NCI-H82 treated with DMSO at 0.1 percent for 48 hours (cell line): ENCODE measurements around the gene PEX14.
"Not testable (repeated sequence)": the region's sequence is repeated elsewhere in the genome, so short reads cannot be mapped to it uniquely, and the experiment has no call there.

Experiments
- DNase-seq: peaks from one replicate; lab custom pipeline; 2025; ENCODE audit not compliant: unreplicated experiment; lab: John Stamatoyannopoulos, UW

The PEX14 gene, protein sequence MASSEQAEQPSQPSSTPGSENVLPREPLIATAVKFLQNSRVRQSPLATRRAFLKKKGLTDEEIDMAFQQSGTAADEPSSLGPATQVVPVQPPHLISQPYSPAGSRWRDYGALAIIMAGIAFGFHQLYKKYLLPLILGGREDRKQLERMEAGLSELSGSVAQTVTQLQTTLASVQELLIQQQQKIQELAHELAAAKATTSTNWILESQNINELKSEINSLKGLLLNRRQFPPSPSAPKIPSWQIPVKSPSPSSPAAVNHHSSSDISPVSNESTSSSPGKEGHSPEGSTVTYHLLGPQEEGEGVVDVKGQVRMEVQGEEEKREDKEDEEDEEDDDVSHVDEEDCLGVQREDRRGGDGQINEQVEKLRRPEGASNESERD

DNA sequence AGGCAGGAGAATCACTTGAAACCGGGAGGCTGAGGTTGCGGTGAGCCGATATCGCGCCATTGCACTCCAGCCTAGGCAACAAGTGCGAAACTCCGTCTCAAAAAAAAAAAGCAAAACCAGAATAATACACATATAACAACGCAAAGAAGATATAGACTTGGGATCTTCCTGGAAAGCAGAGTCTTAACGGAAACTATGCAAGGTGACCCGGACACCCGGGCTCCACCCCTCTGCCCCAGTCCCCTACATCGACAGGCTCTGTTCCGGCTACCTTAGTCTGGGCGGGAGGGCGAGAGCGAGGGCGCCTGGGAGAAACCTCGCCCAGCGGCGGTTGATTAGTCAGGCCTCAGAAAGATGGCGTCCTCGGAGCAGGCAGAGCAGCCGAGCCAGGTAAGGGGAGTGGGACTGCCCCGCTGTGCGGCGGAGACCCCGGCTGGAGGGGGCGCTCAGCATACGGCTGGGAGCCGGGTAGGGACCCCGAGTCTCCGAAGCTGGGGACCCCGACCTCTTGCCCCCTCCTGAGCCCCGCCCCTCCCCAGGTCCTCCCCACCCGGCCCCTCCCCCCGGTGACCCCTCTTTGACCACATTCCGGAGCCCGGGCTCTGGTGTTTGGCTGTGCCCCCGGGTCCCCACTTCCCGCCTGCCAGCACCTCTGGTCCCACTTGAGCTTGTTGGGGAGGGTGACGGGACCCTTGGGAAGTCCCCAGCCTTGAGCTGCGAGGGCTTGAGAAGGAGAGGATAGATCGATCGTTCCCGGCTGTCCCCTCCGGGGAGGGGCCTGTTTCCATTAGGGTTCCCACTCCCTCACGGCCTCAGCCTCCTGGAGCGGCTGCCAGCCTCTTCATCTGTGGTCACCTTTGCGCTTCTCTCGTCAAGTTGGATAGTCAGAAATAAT, at the start of gene PEX14:
Gene PEX14, plus strand, starts transcription at position 338 of the 895 bp plus-strand sequence. Its CDS starts 17 bp downstream, at position 355.
- peak; percentile 86 for DNase-seq

DNA sequence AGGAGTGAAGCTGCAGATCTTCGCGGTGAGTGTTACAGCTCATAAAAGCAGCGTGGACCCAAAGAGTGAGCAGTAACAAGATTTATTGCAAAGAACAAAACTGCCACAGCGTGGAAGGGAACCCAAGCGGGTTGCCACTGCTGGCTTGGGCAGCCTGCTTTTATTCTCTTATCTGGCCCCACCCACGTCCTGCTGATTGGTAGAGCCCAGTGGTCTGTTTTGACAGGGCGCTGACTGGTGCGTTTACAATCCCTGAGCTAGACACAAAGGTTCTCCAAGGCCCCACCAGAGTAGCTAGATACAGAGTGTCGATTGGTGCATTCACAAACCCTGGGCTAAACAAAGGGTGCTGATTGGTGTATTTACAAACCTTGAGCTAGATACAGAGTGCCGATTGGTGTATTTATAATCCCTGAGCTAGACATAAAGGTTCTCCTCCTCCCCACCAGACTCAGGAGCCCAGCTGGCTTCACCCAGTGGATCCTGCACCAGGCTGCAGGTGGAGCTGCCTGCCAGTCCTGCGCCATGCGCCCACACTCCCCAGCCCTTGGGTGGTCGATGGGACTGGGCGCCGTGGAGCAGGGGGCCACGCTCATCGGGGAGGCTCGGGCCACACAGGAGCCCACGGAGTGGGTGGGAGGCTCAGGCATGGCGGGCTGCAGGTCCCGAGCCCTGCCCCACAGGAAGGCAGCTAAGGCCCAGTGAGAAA, 48.8 kb upstream of the PEX14 start:
- DNase-seq, result not testable (repeated sequence)

DNA sequence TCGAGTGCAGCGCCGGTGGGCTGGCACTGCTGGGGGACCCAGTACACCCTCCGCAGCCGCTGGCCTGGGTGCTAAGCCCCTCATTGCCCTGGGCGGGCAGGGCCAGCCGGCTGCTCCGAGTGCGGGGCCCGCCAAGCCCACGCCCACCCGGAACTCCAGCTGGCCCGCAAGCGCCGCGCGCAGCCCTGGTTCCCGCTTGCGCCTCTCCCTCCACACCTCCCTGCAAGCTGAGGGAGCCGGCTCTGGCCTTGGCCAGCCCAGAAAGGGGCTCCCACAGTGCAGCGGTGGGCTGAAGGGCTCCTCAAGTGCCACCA, 48.3 kb upstream of the PEX14 start:
- not testable (repeated sequence) for DNase-seq

DNA sequence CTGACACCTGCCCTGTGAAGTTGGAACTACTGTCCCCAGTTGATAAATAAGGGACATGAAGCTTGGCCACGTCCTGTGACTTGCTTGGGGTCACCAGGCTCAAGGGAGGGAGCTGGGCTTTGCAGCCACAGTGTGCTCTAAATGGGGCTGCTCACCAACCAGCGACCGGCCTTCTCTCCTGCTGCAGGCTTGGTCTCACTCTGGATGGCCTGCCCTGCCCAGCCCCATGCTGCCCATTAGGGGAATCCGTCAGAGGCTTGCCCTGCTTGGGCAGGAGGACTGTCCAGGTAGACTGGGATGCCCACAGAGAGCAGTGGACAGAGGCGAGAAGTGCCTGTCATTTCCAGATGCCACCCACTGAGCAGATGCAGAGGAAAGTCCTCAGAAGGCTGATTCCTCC, 45.8 kb upstream of the PEX14 start:
- DNase-seq, result no peak

DNA sequence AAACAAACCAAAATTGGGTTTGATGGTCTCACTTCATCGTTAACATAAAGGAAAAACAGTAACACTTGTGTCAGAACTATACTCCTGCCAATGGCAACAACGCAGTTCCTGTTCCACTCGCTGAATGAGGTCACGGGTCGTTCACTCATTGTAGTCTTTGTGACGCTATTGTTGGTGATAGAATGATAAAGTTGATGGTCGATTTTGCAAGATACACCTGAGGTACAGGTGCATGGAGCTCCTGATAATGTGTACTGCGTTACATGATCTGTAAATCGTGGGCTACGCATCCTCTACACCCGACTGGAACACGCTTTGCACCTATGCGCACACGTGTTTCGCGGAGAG, 44.9 kb upstream of the PEX14 start:
- DNase-seq, result no peak

DNA sequence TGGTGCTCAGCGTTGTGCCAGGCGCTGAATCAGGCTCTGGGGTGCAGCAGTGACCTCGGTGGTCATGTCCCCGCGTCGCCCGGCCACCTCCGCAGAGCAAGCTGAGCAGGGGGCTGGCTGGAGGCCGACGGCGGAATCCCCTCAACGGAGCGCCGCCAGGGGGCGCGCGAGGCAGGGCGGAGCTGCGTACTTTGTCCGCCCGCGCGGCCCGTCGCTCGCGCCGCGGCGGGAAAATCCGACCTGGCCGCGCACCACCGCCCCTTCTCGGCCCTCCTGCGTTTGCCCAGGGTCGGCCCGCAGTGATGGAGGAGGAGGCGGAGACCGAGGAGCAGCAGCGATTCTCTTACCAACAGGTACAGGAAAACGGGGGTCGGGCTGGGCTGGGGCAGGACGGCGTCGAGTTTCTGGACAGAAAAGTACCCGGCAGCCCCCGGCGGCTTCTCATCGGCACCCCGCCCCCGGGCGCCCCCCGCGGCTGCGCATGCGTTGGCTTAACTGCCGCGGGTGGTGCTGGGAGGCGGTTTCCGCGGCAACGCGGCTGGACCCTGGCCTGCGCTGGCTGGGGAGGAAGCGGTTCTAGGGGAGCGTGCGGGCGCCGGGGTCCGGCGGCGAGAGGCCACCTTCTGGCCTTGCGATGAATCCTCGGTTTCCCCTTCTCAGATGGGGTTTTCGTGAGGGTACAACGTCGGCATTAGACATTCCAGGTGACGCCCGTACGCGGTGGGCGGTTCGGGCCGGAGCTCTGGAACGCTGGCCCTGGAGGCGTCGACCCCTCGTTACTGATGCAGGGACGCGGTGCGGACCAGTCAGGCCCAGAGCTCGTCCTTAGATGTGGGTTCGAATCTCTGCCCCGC, 44.3 kb upstream of the PEX14 start, which contains the start of gene CENPS:
Gene CENPS, plus strand, starts transcription at position 218 of the 854 bp plus-strand sequence. Its CDS starts 85 bp downstream, at position 303.
- DNase-seq, result peak; percentile 78

DNA sequence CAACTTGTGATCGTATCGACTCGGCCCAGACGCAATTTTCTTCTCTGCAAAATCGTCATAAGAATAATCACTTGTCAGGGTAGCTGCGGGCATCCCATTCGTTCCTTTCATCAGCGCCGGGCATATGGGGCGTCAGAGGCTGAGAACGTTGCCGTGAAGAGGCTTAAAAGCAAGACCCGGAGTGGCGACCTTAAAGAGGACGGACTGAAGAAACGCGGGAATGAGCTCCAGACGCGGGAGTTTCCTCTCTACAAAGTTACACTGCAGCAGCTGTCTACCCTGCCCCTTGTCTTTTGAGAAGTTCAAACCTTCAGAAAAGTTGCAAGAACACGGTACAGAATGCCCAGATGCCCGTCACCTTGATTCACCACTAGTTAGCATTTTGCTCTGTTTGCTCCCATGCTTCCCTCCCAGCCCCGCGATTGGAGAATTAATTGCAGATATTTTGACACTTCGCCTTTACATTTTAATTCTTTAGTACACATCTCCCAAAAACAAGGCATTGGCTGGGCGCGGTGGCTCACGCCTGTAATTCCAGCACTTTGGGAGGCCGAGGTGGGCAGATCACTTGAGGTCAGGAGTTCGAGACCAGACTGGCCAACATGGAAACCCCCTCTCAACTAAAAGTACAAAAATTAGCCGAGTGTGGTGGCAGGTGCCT, 43.5 kb upstream of the PEX14 start:
- no peak for DNase-seq

DNA sequence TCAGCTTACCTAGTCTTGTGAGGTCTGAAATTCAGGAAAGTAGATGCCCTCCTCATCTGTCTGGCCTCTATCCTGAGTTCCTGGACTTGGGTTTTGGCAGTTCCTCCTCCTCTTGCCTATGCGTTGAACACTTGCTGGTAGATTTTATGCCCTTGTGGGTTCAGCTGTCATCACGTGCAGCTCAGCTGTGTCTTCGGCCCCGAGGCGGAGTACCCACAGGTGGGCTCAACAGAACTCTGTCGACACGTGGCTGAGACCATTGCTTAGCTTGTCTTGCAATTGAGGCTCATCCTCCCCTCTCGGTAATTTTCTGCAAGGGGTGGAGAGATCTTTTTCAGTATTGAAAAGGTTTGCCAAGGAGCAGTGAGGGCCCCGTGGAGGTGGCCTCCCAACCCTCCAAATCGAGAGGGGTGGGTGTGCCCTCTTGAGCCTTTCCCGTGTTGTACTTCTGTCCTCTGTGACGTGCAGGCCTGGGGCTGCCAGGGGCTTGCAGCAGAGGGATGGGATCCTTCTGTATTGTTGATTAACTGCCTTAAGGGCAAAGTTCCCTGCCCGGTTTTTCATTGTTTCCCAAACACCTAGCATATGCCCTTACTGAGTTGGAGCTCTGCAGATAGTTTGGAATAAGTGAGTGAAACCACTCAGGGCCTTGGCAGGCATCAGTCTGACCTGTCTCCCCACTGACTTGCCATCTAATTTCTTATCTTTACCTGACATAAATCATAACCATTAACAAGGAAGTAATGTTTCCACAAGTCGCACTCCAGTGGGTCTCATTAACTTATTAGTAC, 41.6 kb upstream of the PEX14 start:
- DNase-seq, result no peak

DNA sequence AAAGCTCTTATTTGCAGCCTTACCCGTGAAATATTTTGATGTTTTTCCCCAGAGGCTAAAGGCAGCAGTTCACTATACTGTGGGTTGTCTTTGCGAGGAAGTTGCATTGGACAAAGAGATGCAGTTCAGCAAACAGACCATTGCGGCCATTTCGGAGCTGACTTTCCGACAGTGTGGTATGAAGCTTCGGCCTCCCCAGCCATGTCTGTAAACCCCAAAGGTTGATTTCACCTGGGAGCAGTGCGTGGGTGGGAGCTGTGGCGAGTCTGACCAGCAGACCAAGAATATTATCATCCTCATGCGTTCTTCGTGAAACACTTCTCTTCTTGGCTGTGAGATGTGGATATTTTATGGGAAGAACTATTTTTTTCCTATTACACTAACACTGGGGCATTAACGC, 41.0 kb upstream of the PEX14 start:
- no peak for DNase-seq

DNA sequence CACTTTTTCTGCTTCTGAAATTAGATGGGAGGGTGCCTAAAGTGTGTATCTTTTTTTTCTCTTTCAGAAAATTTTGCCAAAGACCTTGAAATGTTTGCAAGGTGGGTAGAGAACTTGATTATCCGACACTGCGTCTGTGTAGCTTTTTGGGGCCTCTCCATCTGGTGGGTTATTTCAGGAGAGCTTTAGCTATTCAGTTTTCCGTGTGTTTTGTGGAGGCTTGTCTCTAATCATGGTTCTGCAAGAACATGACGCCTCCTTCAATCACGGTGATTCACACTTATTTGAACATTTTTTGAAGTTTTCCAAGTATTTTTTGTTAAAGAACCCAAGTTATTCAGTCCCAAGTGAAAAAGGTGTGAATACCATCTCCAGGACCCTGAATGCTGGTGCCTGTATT, 40.2 kb upstream of the PEX14 start:
- no peak for DNase-seq

DNA sequence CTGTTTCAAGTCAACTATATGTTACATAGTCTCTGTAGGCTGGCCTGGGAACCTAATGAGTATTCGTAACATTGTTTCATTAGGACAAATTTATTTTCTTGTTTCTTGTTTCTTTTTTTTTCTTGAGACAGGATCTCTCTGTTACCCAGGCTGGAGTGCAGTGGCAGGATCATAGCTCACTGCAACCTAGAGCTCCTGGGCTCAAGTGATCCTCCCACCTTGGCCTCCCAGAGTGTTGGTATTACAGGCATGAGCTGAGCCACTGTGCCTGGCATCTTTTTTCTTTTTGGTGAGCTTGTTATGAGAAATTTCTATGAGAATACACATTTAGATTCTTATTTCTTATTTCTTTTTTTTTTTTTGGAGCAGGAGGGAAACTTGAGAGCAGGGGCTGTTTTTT, 37.7 kb upstream of the PEX14 start:
- DNase-seq, result no peak

DNA sequence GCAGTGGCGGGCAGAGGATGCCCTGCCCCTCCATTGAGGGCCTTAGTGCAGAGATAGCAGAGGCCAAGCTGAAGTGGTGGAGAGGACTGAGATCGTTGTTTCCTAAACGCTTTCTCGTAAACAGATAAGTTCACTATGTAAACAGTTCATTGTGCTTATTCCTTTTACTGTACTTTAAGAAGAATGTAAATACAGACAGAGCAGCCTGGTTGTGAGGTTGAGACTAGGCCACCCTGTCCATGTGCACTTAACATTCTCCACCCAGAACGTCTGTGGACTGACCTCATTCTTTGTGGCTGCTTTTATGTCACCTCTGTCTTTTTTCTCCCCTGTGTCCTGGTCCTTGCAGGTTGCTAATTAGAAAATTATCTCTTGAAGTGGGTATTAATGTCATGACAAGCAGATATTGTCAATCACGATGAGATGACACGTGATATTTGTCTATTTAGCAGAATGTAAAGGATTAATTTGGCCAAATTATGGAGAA, 36.0 kb upstream of the PEX14 start:
- no peak for DNase-seq

DNA sequence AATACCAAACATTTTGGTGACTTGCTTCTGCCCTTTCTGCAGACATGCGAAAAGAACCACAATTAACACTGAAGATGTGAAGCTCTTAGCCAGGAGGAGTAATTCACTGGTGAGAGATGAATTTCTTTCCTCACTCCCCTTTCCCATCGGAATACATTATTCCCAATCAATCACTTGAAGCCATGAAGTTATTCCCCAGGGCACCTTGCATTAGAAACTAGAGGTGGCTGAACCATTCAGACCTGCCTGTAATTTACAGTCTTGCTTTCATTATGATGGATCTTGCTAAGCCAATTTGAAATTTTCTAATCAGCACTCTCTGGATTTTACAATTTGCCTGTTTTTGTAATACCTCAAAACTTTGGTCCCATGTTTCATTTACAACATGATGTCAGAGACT, 34.4 kb upstream of the PEX14 start:
- no peak for DNase-seq

DNA sequence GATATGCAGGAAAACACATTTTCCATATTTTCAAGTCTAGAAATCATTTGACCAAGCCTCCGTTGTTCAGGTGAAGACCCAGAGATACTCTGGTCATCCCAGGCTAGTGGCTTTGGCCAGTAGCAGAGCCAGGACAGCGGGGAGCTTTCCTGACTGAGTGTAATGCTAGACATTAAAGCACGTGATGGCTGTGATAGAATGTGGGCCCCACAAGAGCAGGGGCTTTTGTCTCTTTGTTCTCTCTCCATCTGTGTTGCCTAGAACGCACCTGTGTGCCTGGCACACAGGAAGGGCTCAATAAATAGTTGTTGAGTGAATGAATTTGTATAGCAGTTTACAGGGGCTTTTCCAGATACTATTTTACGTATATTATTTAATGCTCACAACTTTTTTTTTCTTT, 34.0 kb upstream of the PEX14 start:
- no peak for DNase-seq

DNA sequence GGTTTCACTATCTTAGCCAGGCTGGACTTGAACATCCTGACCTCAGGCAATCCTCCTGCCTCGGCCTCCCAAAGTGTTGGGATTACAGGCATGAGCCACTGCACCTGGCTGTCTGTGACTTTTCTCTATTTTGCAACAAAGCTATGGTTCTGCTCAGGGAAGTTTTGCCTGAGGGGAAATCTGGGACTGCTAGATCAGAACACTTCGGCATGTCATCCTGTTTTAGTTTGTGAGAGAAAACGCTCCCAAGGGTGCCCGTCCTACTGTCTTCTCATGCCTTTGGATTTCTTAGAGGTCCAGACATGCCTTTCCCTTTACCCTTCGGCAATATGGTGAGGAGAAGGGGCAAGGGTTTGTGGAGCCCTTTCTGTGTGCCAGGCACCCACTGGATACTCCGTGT, 30.5 kb upstream of the PEX14 start:
- DNase-seq, result no peak

DNA sequence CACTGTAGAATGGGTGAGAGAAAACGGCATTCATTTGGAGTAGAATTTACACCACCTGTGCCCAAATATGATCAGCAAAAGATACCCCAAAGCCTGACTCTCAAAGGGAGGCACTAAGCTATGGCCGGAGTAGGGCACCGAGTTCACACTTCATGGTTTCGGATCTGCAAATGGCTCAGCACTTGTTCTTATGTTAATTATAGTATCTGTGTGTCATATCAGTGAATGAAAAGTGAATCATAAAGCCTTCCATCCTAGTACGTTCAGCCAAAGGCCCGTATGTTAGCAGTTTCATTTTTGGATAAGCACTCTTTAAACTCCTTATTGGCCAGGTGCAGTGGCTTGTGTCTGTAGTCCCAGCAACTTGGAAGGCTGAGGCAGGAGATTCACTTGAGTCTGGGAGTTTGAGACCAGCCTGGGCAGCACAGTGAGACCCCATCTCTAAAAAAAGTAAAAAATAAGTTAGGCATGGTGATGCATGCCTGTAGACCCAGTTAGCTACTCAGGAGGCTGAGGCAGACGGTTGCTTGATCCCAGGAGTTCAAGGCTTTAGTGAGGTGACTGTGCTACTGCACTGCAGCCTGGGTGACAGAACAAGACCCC, 29.9 kb upstream of the PEX14 start:
- no peak for DNase-seq

DNA sequence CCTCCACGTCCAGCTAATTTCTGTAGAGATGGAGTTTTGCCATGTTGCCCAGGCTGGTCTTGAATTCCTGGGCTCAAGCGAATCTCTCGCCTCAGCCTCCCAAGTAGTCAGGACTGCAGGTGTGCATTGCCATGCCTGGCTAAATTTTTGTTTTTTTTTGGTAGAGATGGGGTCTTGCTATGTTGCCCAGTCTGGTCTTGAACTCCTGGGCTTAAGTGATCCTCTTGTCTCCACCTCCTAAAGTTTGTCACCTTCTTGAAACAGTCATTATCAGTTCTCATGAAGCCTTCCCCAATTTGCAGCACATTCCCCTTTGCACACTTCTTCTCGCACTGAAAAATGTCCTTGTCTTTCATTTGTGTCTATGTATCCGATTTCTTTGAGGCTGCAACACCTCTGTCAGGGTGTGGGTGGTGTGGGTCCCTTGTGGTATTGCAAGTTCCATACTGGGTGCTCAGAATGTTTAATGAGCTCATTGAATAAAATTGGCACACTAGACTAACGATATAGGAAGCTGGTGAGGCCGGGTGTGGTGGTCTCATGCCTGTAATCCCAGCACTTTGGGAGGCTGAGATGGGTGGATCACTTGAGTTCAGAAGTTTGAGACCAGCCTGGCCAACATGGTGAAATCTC, 27.8 kb upstream of the PEX14 start:
- DNase-seq, result no peak

DNA sequence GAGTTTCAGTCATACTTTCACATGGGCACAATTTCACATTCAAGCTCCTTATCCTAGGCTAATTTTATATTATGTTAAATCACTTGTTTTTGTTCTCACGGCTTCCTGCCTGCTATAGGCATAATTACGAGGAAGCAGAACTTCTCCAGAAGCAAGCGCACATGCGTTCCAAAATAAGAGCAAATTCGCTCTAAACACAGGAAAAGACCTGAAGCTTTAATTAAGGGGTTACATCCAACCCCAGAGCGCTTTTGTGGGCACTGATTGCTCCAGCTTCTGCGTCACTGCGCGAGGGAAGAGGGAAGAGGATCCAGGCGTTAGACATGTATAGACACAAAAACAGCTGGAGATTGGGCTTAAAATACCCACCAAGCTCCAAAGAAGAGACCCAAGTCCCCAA, 25.0 kb upstream of the PEX14 start, which contains the start of gene CORT:
Gene CORT, plus strand, starts transcription at position 281 of the 400 bp plus-strand sequence. CDS start 193 bp downstream, outside the sequence.
- no peak for DNase-seq
